Activated T-cell treated with anti-CD3 and anti-CD28 coated beads, Interleukin-2, amount 50 U/mL, for 4 hours (primary cell): ENCODE results near the gene LONRF2. TPM values are rescaled to one million over a fixed set of nuclear protein-coding genes. Genes with fewer than 3 reads are reported as not detected.

Experiments
- ATAC-seq, 2 donors: fragments of 200-7000 bp; cut with Tn5 transposase; one replicate each; pipeline ENCODE4 v1.10.0; 2021
- DNase-seq: peaks from one replicate; pipeline ENCODE4 v3.0.0-alpha.2; 2020
- H3K27me3 Mint-ChIP-seq: one replicate; pipeline ENCODE4 v1.8.0; 2021; ENCODE audit warnings: low read depth, mixed read lengths
- H3K36me3 Mint-ChIP-seq: one replicate; pipeline ENCODE4 v1.8.0; 2022; ENCODE audit warnings: mixed read lengths; ENCODE audit not compliant: insufficient read depth
- H3K4me1 Mint-ChIP-seq: one replicate; pipeline ENCODE4 v1.8.0; 2021; ENCODE audit warnings: low read depth, mixed read lengths
- H3K4me3 Mint-ChIP-seq: one replicate; pipeline ENCODE4 v1.8.0; 2021; ENCODE audit warnings: mild to moderate bottlenecking, moderate library complexity, mixed read lengths
- H3K9me3 Mint-ChIP-seq: one replicate; pipeline ENCODE4 v1.8.0; 2021; ENCODE audit warnings: mixed read lengths
- total RNA-seq, 3 donors: library from RNA; stranded (reverse); gene quantifications; one replicate each; pipeline ENCODE4 v1.2.1, GENCODE V29; 2021

The LONRF2 gene
- total RNA-seq, 3 donors from 2014 or later = 0.03 to 0.25 (median 0.05) TPM

GRCh38 chr2:100291152-100291970 lies 30.9 kb downstream of the LONRF2 start:
- Mint-ChIP-seq H3K27me3 (peaks cover 5% of the 10 kb centered on the region), H3K9me3 (no peaks in the 10 kb centered on the region), H3K4me1 (no peaks in the 10 kb centered on the region), H3K4me3 (no peak overlapping the region), H3K36me3 (no peaks in the 10 kb centered on the region)
- ATAC-seq = peak; percentile 80 to 83
- peak; percentile 33 for DNase-seq

GRCh38 chr2:100290718-100291151 lies 31.6 kb downstream of the LONRF2 start:
- H3K4me1 Mint-ChIP-seq = no peaks in the 10 kb centered on the region
- peak in 1 of 2 donors; percentile 14 for ATAC-seq
- H3K4me3 Mint-ChIP-seq = no peak overlapping the region
- no peaks in the 10 kb centered on the region for H3K36me3 Mint-ChIP-seq
- peaks cover 5% of the 10 kb centered on the region for H3K27me3 Mint-ChIP-seq
- H3K9me3 Mint-ChIP-seq = no peaks in the 10 kb centered on the region
- DNase-seq = no peak

GRCh38 chr2:100289020-100289419 lies 33.3 kb downstream of the LONRF2 start:
- peaks cover 4% of the 10 kb centered on the region for H3K27me3 Mint-ChIP-seq
- no peaks in the 10 kb centered on the region for H3K9me3 Mint-ChIP-seq
- H3K4me3 Mint-ChIP-seq = no peak overlapping the region
- H3K36me3 Mint-ChIP-seq = no peaks in the 10 kb centered on the region
- no peaks in the 10 kb centered on the region for H3K4me1 Mint-ChIP-seq
- DNase-seq = no peak
- ATAC-seq = peak in 1 of 2 donors; percentile 48

- no peak for ATAC-seq
- no peaks in the 10 kb centered on the region for H3K36me3 Mint-ChIP-seq
- no peak overlapping the region for H3K4me3 Mint-ChIP-seq
- no peaks in the 10 kb centered on the region for H3K4me1 Mint-ChIP-seq
- no peak for DNase-seq
- H3K27me3 Mint-ChIP-seq = peaks cover 4% of the 10 kb centered on the region
- no peaks in the 10 kb centered on the region for H3K9me3 Mint-ChIP-seq
Observed at GRCh38 chr2:100286318-100286717, 36.0 kb downstream of the LONRF2 start.

GRCh38 chr2:100285691-100286090 lies 36.6 kb downstream of the LONRF2 start:
- ATAC-seq = no peak
- Mint-ChIP-seq H3K36me3 (no peaks in the 10 kb centered on the region), H3K27me3 (peaks cover 5% of the 10 kb centered on the region), H3K4me3 (no peak overlapping the region), H3K4me1 (no peaks in the 10 kb centered on the region), H3K9me3 (no peaks in the 10 kb centered on the region)
- DNase-seq = no peak

GRCh38 chr2:100285011-100285410 lies 37.3 kb downstream of the LONRF2 start:
- H3K36me3 Mint-ChIP-seq = no peaks in the 10 kb centered on the region
- ATAC-seq = no peak
- H3K9me3 Mint-ChIP-seq = no peaks in the 10 kb centered on the region
- peaks cover 5% of the 10 kb centered on the region for H3K27me3 Mint-ChIP-seq
- no peak for DNase-seq
- H3K4me1 Mint-ChIP-seq = no peaks in the 10 kb centered on the region
- H3K4me3 Mint-ChIP-seq = no peak overlapping the region

- no peak for DNase-seq
- no peak overlapping the region for H3K4me3 Mint-ChIP-seq
- ATAC-seq = no peak
Observed at GRCh38 chr2:100283724-100284501, 38.4 kb downstream of the LONRF2 start.

GRCh38 chr2:100281521-100282438 lies 40.5 kb downstream of the LONRF2 start:
- Mint-ChIP-seq H3K4me3 (no peak overlapping the region), H3K4me1 (no peaks in the 10 kb centered on the region), H3K36me3 (no peaks in the 10 kb centered on the region), H3K9me3 (no peaks in the 10 kb centered on the region), H3K27me3 (peaks cover 10% of the 10 kb centered on the region)
- ATAC-seq (no peak), DNase-seq (no peak)

More at GRCh38 chr2:100283724-100284501, 38.4 kb downstream of the LONRF2 start:
- no peaks in the 10 kb centered on the region for H3K9me3 Mint-ChIP-seq
- no peaks in the 10 kb centered on the region for H3K4me1 Mint-ChIP-seq
- peaks cover 8% of the 10 kb centered on the region for H3K27me3 Mint-ChIP-seq
- H3K36me3 Mint-ChIP-seq = no peaks in the 10 kb centered on the region

- no peak for ATAC-seq
Observed at GRCh38 chr2:100279586-100280534, 42.4 kb downstream of the LONRF2 start.

GRCh38 chr2:100278986-100279385 lies 43.3 kb downstream of the LONRF2 start:
- H3K36me3 Mint-ChIP-seq = no peaks in the 10 kb centered on the region
- H3K9me3 Mint-ChIP-seq = no peaks in the 10 kb centered on the region
- no peak overlapping the region for H3K4me3 Mint-ChIP-seq
- DNase-seq (no peak), ATAC-seq (no peak)
- peaks cover 10% of the 10 kb centered on the region for H3K27me3 Mint-ChIP-seq
- H3K4me1 Mint-ChIP-seq = no peaks in the 10 kb centered on the region

More at GRCh38 chr2:100279586-100280534, 42.4 kb downstream of the LONRF2 start:
- H3K27me3 Mint-ChIP-seq = peaks cover 10% of the 10 kb centered on the region
- DNase-seq = no peak
- H3K36me3 Mint-ChIP-seq = no peaks in the 10 kb centered on the region
- no peaks in the 10 kb centered on the region for H3K9me3 Mint-ChIP-seq
- no peaks in the 10 kb centered on the region for H3K4me1 Mint-ChIP-seq
- no peak overlapping the region for H3K4me3 Mint-ChIP-seq

GRCh38 chr2:100278501-100278900 lies 43.8 kb downstream of the LONRF2 start:
- H3K27me3 Mint-ChIP-seq = peaks cover 10% of the 10 kb centered on the region
- ATAC-seq (no peak), DNase-seq (no peak)
- H3K9me3 Mint-ChIP-seq = no peaks in the 10 kb centered on the region
- no peaks in the 10 kb centered on the region for H3K36me3 Mint-ChIP-seq
- H3K4me1 Mint-ChIP-seq = no peaks in the 10 kb centered on the region
- no peak overlapping the region for H3K4me3 Mint-ChIP-seq

- ATAC-seq (no peak), DNase-seq (no peak)
- Mint-ChIP-seq H3K36me3 (no peaks in the 10 kb centered on the region), H3K4me3 (no peak overlapping the region), H3K27me3 (peaks cover 10% of the 10 kb centered on the region), H3K4me1 (no peaks in the 10 kb centered on the region), H3K9me3 (no peaks in the 10 kb centered on the region)
Observed at GRCh38 chr2:100277540-100278207, 44.6 kb downstream of the LONRF2 start.

- Mint-ChIP-seq H3K4me3 (no peak overlapping the region), H3K9me3 (no peaks in the 10 kb centered on the region), H3K36me3 (no peaks in the 10 kb centered on the region), H3K4me1 (no peaks in the 10 kb centered on the region), H3K27me3 (peaks cover 6% of the 10 kb centered on the region)
- DNase-seq (no peak), ATAC-seq (no peak)
Observed at GRCh38 chr2:100276716-100277115, 45.6 kb downstream of the LONRF2 start.
